Measurements from ENCODE around the gene PCDH10. TPM values are rescaled to one million over a fixed set of nuclear protein-coding genes. Genes with fewer than 3 reads are reported as not detected.
A peak's percentile ranks its signal among the peaks of the same experiment; 100 is the strongest.

Gene PCDH10
- total RNA-seq, result 0.53 and 0.69 TPM in 2 replicates
- long read RNA-seq, result 0 reads

DNA sequence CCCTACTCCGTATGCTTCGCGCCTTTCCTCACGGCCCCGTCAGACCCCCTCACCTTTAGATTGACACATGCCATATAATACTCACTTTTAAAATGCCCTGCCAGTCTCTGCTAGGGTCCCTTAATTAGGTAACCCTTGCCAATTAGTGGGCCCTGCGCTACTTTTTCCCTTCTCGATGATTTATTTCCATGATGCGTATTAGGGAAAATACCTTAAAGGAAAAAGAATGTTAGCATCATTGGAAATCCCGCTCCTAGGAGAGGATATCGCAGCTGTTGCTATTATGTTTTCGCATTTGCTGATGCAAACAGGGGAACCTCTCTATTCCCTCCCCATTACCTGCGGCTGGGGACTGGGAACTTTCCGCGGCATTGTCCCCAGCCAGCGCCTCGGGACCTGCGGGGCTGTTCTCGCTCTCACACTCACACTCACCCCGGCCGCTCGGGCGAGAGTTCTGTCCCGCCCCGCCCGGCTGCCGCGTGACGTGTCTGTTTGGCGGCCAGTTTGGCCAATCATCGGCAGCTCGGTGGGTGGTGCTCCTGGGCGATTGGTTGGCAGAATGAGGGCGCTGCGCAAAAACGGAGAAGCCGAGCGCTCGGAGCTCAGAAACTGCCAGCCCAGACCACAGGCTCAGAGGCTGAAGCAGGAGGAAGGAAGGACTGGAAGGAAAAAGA lies at the start of gene PCDH10:
Gene PCDH10, plus strand, starts transcription at position 605 of the 674 bp plus-strand sequence. CDS start 847 bp downstream, outside the sequence.
- Mint-ChIP-seq H3K4me1 (ENCODE audit: low read depth) (peaks cover 52% of the 10 kb centered on the region), H3K27me3 (peaks cover 87% of the 10 kb centered on the region), H3K27ac (peak within 1 kb of the TSS; percentile 30), H3K36me3 (ENCODE audit: insufficient read depth) (no peaks in the 10 kb centered on the region), H3K9me3 (ENCODE audit: low read depth) (no peaks in the 10 kb centered on the region), H3K4me3 (ENCODE audit: low read depth) (peak within 1 kb of the TSS; percentile 70)
- peak; percentile 87 for DNase-seq (ENCODE audit: low spot score, unreplicated experiment)
- TF ChIP-seq, protein P1, sequence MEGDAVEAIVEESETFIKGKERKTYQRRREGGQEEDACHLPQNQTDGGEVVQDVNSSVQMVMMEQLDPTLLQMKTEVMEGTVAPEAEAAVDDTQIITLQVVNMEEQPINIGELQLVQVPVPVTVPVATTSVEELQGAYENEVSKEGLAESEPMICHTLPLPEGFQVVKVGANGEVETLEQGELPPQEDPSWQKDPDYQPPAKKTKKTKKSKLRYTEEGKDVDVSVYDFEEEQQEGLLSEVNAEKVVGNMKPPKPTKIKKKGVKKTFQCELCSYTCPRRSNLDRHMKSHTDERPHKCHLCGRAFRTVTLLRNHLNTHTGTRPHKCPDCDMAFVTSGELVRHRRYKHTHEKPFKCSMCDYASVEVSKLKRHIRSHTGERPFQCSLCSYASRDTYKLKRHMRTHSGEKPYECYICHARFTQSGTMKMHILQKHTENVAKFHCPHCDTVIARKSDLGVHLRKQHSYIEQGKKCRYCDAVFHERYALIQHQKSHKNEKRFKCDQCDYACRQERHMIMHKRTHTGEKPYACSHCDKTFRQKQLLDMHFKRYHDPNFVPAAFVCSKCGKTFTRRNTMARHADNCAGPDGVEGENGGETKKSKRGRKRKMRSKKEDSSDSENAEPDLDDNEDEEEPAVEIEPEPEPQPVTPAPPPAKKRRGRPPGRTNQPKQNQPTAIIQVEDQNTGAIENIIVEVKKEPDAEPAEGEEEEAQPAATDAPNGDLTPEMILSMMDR (IDR thresholded peaks at IDR 0.05; ENCODE audit: unreplicated experiment), result no peak

DNA sequence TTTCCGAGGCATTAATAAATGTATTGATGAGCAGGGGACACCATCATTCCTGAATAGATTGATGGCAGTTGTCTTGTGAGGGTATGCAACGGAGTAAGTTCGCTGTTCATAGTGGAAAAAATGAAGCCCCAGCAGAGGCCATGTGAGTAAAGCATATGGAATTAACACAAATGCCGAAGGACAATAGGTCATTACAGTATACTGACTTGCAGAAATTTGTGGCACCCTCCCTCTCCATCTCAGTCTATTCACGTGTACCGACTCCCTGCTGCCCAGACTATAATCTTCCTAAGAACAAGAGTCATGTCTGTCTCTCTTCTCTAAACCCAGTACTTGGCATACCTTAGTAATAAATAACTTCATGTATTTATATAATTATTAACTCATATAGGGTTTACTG lies 47.1 kb upstream of the PCDH10 start:
- H3K4me3 Mint-ChIP-seq (ENCODE audit: low read depth), result no peak overlapping the region
- peaks cover 8% of the 10 kb centered on the region for H3K9me3 Mint-ChIP-seq (ENCODE audit: low read depth)
- no peak overlapping the region for H3K27ac Mint-ChIP-seq
- DNase-seq (ENCODE audit: low spot score, unreplicated experiment), result no peak
- TF ChIP-seq, protein P1 (IDR thresholded peaks at IDR 0.05; ENCODE audit: unreplicated experiment), result no peak
- H3K4me1 Mint-ChIP-seq (ENCODE audit: low read depth), result peaks cover 1% of the 10 kb centered on the region
- H3K27me3 Mint-ChIP-seq, result no peaks in the 10 kb centered on the region
- no peaks in the 10 kb centered on the region for H3K36me3 Mint-ChIP-seq (ENCODE audit: insufficient read depth)

DNA sequence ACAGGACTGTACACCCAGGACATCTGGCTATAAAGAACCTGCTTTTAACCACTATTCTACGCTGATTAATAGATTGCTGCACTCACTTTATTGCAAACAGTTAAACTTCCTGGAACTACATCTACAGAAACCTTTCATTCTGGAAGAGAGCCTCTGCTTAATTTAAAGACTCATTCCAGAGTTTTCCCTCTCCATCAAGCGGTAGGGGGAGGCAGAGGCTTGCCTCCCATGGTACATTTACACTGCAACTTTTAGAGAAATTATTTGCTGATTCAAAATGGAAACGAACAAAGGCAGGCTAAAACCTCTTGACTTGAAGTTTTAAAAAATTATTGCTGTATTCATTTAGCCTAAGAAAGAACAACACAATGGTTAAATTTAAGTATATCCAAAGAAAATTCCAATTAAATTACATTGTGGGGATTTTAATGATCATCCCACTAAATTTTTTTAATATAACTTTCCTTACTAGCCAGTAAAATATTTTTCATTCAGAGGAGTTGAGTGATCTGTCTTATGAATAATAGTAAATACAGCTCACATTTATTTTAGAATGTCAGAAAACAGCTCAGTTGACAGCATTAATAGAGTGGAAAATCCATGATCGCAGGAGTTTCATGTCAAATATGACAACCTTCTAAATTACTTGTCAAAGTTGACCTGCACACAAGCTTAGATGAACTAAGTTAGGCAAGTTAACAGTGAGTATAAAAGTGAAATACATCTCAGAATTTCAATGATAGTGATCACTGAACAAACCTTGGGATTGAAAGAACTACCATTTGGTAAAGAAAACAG lies 46.3 kb upstream of the PCDH10 start:
- H3K27ac Mint-ChIP-seq, result no peak overlapping the region
- H3K9me3 Mint-ChIP-seq (ENCODE audit: low read depth), result peaks cover 8% of the 10 kb centered on the region
- H3K27me3 Mint-ChIP-seq, result no peaks in the 10 kb centered on the region
- TF ChIP-seq, protein P1 (IDR thresholded peaks at IDR 0.05; ENCODE audit: unreplicated experiment), result no peak
- H3K4me1 Mint-ChIP-seq (ENCODE audit: low read depth), result no peaks in the 10 kb centered on the region
- no peaks in the 10 kb centered on the region for H3K36me3 Mint-ChIP-seq (ENCODE audit: insufficient read depth)
- DNase-seq (ENCODE audit: low spot score, unreplicated experiment), result no peak
- no peak overlapping the region for H3K4me3 Mint-ChIP-seq (ENCODE audit: low read depth)

- Mint-ChIP-seq H3K36me3 (ENCODE audit: insufficient read depth) (no peaks in the 10 kb centered on the region), H3K4me3 (ENCODE audit: low read depth) (no peak overlapping the region), H3K27me3 (no peaks in the 10 kb centered on the region), H3K9me3 (ENCODE audit: low read depth) (no peaks in the 10 kb centered on the region), H3K27ac (no peak overlapping the region), H3K4me1 (ENCODE audit: low read depth) (no peaks in the 10 kb centered on the region)
- DNase-seq (ENCODE audit: low spot score, unreplicated experiment), result no peak
- TF ChIP-seq, protein P1 (IDR thresholded peaks at IDR 0.05; ENCODE audit: unreplicated experiment), result no peak
Observed at GRCh38 chr4:133112641-133113040, 36.5 kb upstream of the PCDH10 start.

GRCh38 chr4:133124746-133125145 lies 24.3 kb upstream of the PCDH10 start:
- H3K4me1 Mint-ChIP-seq (ENCODE audit: low read depth), result no peaks in the 10 kb centered on the region
- no peaks in the 10 kb centered on the region for H3K27me3 Mint-ChIP-seq
- H3K36me3 Mint-ChIP-seq (ENCODE audit: insufficient read depth), result no peaks in the 10 kb centered on the region
- no peak overlapping the region for H3K4me3 Mint-ChIP-seq (ENCODE audit: low read depth)
- no peaks in the 10 kb centered on the region for H3K9me3 Mint-ChIP-seq (ENCODE audit: low read depth)
- DNase-seq (ENCODE audit: low spot score, unreplicated experiment), result no peak
- H3K27ac Mint-ChIP-seq, result no peak overlapping the region
- TF ChIP-seq, protein P1 (IDR thresholded peaks at IDR 0.05; ENCODE audit: unreplicated experiment), result no peak
